Activated CD8-positive, alpha-beta T cell treated with anti-CD3 and anti-CD28 coated beads, Interleukin-2, amount 10 ng/mL, durations not matched to agents 7 days and 5 days (primary cell): ENCODE measurements around the gene SYTL5. TPM values are rescaled to one million over a fixed set of nuclear protein-coding genes. Genes with fewer than 3 reads are reported as not detected.

ENCODE experiments used
- ATAC-seq: fragments of 150-1000 bp; cut with Tn5 transposase; one replicate; pipeline ENCODE4 v1.10.0; 2021; ENCODE audit warnings: moderate library complexity
- CTCF ChIA-PET: fragments of 350-600 bp; sonication (Branson Sonifier 250); formaldehyde crosslinking; loops from one replicate; lab custom pipeline; 2021; ENCODE audit warnings: antibody characterized with exemption; lab: Charles Lee
- POLR2A ChIA-PET: fragments of 350-600 bp; sonication (Branson Sonifier 250); formaldehyde crosslinking; loops from one replicate; lab custom pipeline; 2021; ENCODE audit warnings: antibody characterized with exemption; lab: Charles Lee
- DNase-seq: peaks from one replicate; pipeline ENCODE4 v3.0.0-alpha.2; 2020
- H3K27ac Mint-ChIP-seq: one replicate; pipeline ENCODE4 v1.8.0; 2021; ENCODE audit warnings: mild to moderate bottlenecking, mixed read lengths
- H3K27me3 Mint-ChIP-seq: one replicate; pipeline ENCODE4 v1.8.0; 2021; ENCODE audit warnings: low read depth, mixed read lengths
- H3K36me3 Mint-ChIP-seq: one replicate; pipeline ENCODE4 v1.8.0; 2021; ENCODE audit warnings: low read depth, mixed read lengths
- H3K4me1 Mint-ChIP-seq: one replicate; pipeline ENCODE4 v1.8.0; 2021; ENCODE audit warnings: low read depth, mixed read lengths
- H3K4me3 Mint-ChIP-seq: one replicate; pipeline ENCODE4 v1.8.0; 2021; ENCODE audit warnings: mild to moderate bottlenecking, mixed read lengths
- H3K9me3 Mint-ChIP-seq: one replicate; pipeline ENCODE4 v1.8.0; 2022; ENCODE audit warnings: mixed read lengths; ENCODE audit not compliant: insufficient read depth
- total RNA-seq, 2 experiments: library from RNA; stranded (reverse); gene quantifications; one replicate each; pipeline ENCODE4 v1.2.3, GENCODE V29; 2021

SYTL5 gene
- total RNA-seq, 2 experiments from 2014 or later = not detected

GRCh38 chrX:38038501-38038900 is 32.1 kb downstream of the SYTL5 start:
- CTCF ChIA-PET = no interaction called here
- DNase-seq (no peak), ATAC-seq (no peak)
- H3K27me3 Mint-ChIP-seq = no peaks in the 10 kb centered on the region
- POLR2A ChIA-PET = no interaction called here
- no peak overlapping the region for H3K27ac Mint-ChIP-seq
- no peaks in the 10 kb centered on the region for H3K36me3 Mint-ChIP-seq
- H3K4me1 Mint-ChIP-seq = no peaks in the 10 kb centered on the region
- no peak overlapping the region for H3K4me3 Mint-ChIP-seq
- H3K9me3 Mint-ChIP-seq = no peaks in the 10 kb centered on the region

- POLR2A ChIA-PET = no interaction called here
Measured at GRCh38 chrX:38041237-38041636, 34.9 kb downstream of the SYTL5 start.

GRCh38 chrX:38044701-38045100 is 38.3 kb downstream of the SYTL5 start:
- DNase-seq = no peak
- CTCF ChIA-PET = no interaction called here

More at GRCh38 chrX:38041237-38041636, 34.9 kb downstream of the SYTL5 start:
- H3K36me3 Mint-ChIP-seq = no peaks in the 10 kb centered on the region
- H3K4me1 Mint-ChIP-seq = no peaks in the 10 kb centered on the region
- no peak overlapping the region for H3K4me3 Mint-ChIP-seq
- ATAC-seq (no peak), DNase-seq (no peak)
- H3K9me3 Mint-ChIP-seq = no peaks in the 10 kb centered on the region
- CTCF ChIA-PET = no interaction called here
- no peaks in the 10 kb centered on the region for H3K27me3 Mint-ChIP-seq
- H3K27ac Mint-ChIP-seq = no peak overlapping the region

GRCh38 chrX:38045538-38046096 is 39.3 kb downstream of the SYTL5 start:
- ChIA-PET CTCF (no interaction called here), POLR2A (no interaction called here)
- no peaks in the 10 kb centered on the region for H3K9me3 Mint-ChIP-seq
- ATAC-seq = no peak
- no peak for DNase-seq
- no peak overlapping the region for H3K27ac Mint-ChIP-seq
- H3K4me1 Mint-ChIP-seq = no peaks in the 10 kb centered on the region
- H3K27me3 Mint-ChIP-seq = no peaks in the 10 kb centered on the region
- no peaks in the 10 kb centered on the region for H3K36me3 Mint-ChIP-seq
- no peak overlapping the region for H3K4me3 Mint-ChIP-seq

More at GRCh38 chrX:38044701-38045100, 38.3 kb downstream of the SYTL5 start:
- ATAC-seq = no peak
- POLR2A ChIA-PET = no interaction called here
- Mint-ChIP-seq H3K27ac (no peak overlapping the region), H3K9me3 (no peaks in the 10 kb centered on the region), H3K27me3 (no peaks in the 10 kb centered on the region), H3K36me3 (no peaks in the 10 kb centered on the region), H3K4me3 (no peak overlapping the region), H3K4me1 (no peaks in the 10 kb centered on the region)

GRCh38 chrX:38048886-38049285 is 42.5 kb downstream of the SYTL5 start:
- ATAC-seq = no peak
- DNase-seq = no peak
- Mint-ChIP-seq H3K27me3 (no peaks in the 10 kb centered on the region), H3K4me1 (no peaks in the 10 kb centered on the region), H3K36me3 (no peaks in the 10 kb centered on the region), H3K9me3 (no peaks in the 10 kb centered on the region), H3K27ac (no peak overlapping the region), H3K4me3 (no peak overlapping the region)
- POLR2A ChIA-PET = no interaction called here
- CTCF ChIA-PET = no interaction called here

GRCh38 chrX:38050806-38051205 is 44.5 kb downstream of the SYTL5 start:
- CTCF ChIA-PET = no interaction called here
- no peak for ATAC-seq
- no peaks in the 10 kb centered on the region for H3K4me1 Mint-ChIP-seq
- H3K27me3 Mint-ChIP-seq = no peaks in the 10 kb centered on the region
- POLR2A ChIA-PET = no interaction called here
- no peak for DNase-seq
- H3K9me3 Mint-ChIP-seq = no peaks in the 10 kb centered on the region
- H3K27ac Mint-ChIP-seq = no peak overlapping the region
- no peaks in the 10 kb centered on the region for H3K36me3 Mint-ChIP-seq
- no peak overlapping the region for H3K4me3 Mint-ChIP-seq

GRCh38 chrX:38052096-38052495 is 45.7 kb downstream of the SYTL5 start:
- CTCF ChIA-PET = no interaction called here
- Mint-ChIP-seq H3K4me1 (no peaks in the 10 kb centered on the region), H3K4me3 (no peak overlapping the region), H3K9me3 (no peaks in the 10 kb centered on the region), H3K27ac (no peak overlapping the region), H3K27me3 (no peaks in the 10 kb centered on the region), H3K36me3 (no peaks in the 10 kb centered on the region)
- no peak for DNase-seq
- POLR2A ChIA-PET = interaction anchor here (0.6 kb wide), 1 partner anchor 27 kb away, joined by 3 read pairs; no protein-coding TSS in a partner anchor
- ATAC-seq = no peak

- Mint-ChIP-seq H3K27ac (no peak overlapping the region), H3K4me1 (no peaks in the 10 kb centered on the region), H3K36me3 (no peaks in the 10 kb centered on the region), H3K4me3 (no peak overlapping the region), H3K27me3 (no peaks in the 10 kb centered on the region), H3K9me3 (no peaks in the 10 kb centered on the region)
- ChIA-PET CTCF (interaction anchor here (0.9 kb wide), 1 partner anchor 310 kb away, joined by 3 read pairs; no protein-coding TSS in a partner anchor), POLR2A (no interaction called here)
- ATAC-seq (no peak), DNase-seq (no peak)
Measured at GRCh38 chrX:38055170-38055847, 49.0 kb downstream of the SYTL5 start.

GRCh38 chrX:38060331-38060878 is 54.1 kb downstream of the SYTL5 start:
- H3K4me1 Mint-ChIP-seq = no peaks in the 10 kb centered on the region
- ATAC-seq (no peak), DNase-seq (no peak)
- no peaks in the 10 kb centered on the region for H3K27me3 Mint-ChIP-seq
- no peaks in the 10 kb centered on the region for H3K9me3 Mint-ChIP-seq
- CTCF ChIA-PET = no interaction called here
- no peaks in the 10 kb centered on the region for H3K36me3 Mint-ChIP-seq
- no peak overlapping the region for H3K4me3 Mint-ChIP-seq
- no peak overlapping the region for H3K27ac Mint-ChIP-seq
- POLR2A ChIA-PET = no interaction called here

- no peak for ATAC-seq
- ChIA-PET POLR2A (no interaction called here), CTCF (no interaction called here)
- no peak for DNase-seq
- H3K4me1 Mint-ChIP-seq = no peaks in the 10 kb centered on the region
- no peak overlapping the region for H3K27ac Mint-ChIP-seq
- no peaks in the 10 kb centered on the region for H3K27me3 Mint-ChIP-seq
- H3K9me3 Mint-ChIP-seq = no peaks in the 10 kb centered on the region
- no peak overlapping the region for H3K4me3 Mint-ChIP-seq
- H3K36me3 Mint-ChIP-seq = no peaks in the 10 kb centered on the region
Measured at GRCh38 chrX:38061335-38061734, 55.0 kb downstream of the SYTL5 start.

GRCh38 chrX:38066934-38067333 is 60.6 kb downstream of the SYTL5 start:
- H3K9me3 Mint-ChIP-seq = no peaks in the 10 kb centered on the region
- ATAC-seq (no peak), DNase-seq (no peak)
- no peak overlapping the region for H3K4me3 Mint-ChIP-seq
- no peaks in the 10 kb centered on the region for H3K4me1 Mint-ChIP-seq
- POLR2A ChIA-PET = no interaction called here
- H3K36me3 Mint-ChIP-seq = no peaks in the 10 kb centered on the region
- H3K27ac Mint-ChIP-seq = no peak overlapping the region
- no peaks in the 10 kb centered on the region for H3K27me3 Mint-ChIP-seq
- CTCF ChIA-PET = interaction anchor here (0.7 kb wide), 1 partner anchor 76 kb away, joined by 4 read pairs; no protein-coding TSS in a partner anchor

GRCh38 chrX:38069273-38069672 is 62.9 kb downstream of the SYTL5 start:
- ChIA-PET POLR2A (no interaction called here), CTCF (no interaction called here)
- no peaks in the 10 kb centered on the region for H3K9me3 Mint-ChIP-seq
- no peak overlapping the region for H3K27ac Mint-ChIP-seq
- no peaks in the 10 kb centered on the region for H3K36me3 Mint-ChIP-seq
- no peaks in the 10 kb centered on the region for H3K27me3 Mint-ChIP-seq
- no peak overlapping the region for H3K4me3 Mint-ChIP-seq
- ATAC-seq (no peak), DNase-seq (no peak)
- no peaks in the 10 kb centered on the region for H3K4me1 Mint-ChIP-seq
